CD14-positive monocyte (primary cell): ENCODE results near the gene CEL. TPM values are rescaled to one million over a fixed set of nuclear protein-coding genes. Genes with fewer than 3 reads are reported as not detected.

Source experiments
- DNase-seq, 3 donors: peaks; one replicate each; pipeline ENCODE4 v3.0.0-alpha.2; 2011 to 2022
- H2AFZ ChIP-seq: 2 replicates; pipeline ENCODE4 v1.6.0; 2012; ENCODE audit warnings: mild to moderate bottlenecking, low read depth, low read length, inconsistent platforms; ENCODE audit not compliant: insufficient read depth, poor library complexity, severe bottlenecking
- H3K27ac ChIP-seq, 2 donors: 1 replicate in 1 of 2; 2 replicates in 1 of 2; pipeline ENCODE4 v1.5.1; 2012 to 2013; ENCODE audit warnings: low read length in 2 of 2, control low read depth in 1 of 2, inconsistent platforms in 1 of 2, low read depth in 1 of 2, mild to moderate bottlenecking in 1 of 2
- H3K27me3 ChIP-seq, 2 donors: one replicate each; pipeline versions ENCODE4 v1.6.0 to v1.6.1; 2011 to 2013; ENCODE audit warnings: low read length in 2 of 2; ENCODE audit not compliant: control insufficient read depth in 2 of 2, insufficient read depth in 2 of 2
- H3K36me3 ChIP-seq, 2 donors: replicated peaks in 1 of 2; 1 replicate in 1 of 2; 2 replicates in 1 of 2; pipeline versions ENCODE4 v1.5.1 to v1.6.1; 2012 to 2013; ENCODE audit warnings: low read length in 2 of 2, control low read depth in 1 of 2, inconsistent platforms in 1 of 2, mild to moderate bottlenecking in 1 of 2; ENCODE audit not compliant: insufficient read depth in 2 of 2, control insufficient read depth in 1 of 2
- H3K4me1 ChIP-seq, 2 donors: 1 replicate in 1 of 2; 2 replicates in 1 of 2; pipeline versions ENCODE4 v1.5.1 to v1.6.1; 2012 to 2013; ENCODE audit warnings: low read length in 2 of 2, control low read depth in 1 of 2, inconsistent platforms in 1 of 2, mild to moderate bottlenecking in 1 of 2, moderate library complexity in 1 of 2; ENCODE audit not compliant: insufficient read depth in 2 of 2, control insufficient read depth in 1 of 2
- H3K4me2 ChIP-seq: replicated peaks from 2 replicates; pipeline ENCODE3; 2012; ENCODE audit warnings: low read length, moderate library complexity, mild to moderate bottlenecking; ENCODE audit not compliant: poor library complexity, severe bottlenecking; ENCODE audit errors: extremely low read depth
- H3K4me3 ChIP-seq, 3 experiments: fragments of 200-600 bp in 1 of 3; sonication (generic) in 1 of 3; replicated peaks in 1 of 3; 1 replicate in 2 of 3; 2 replicates in 1 of 3; pipeline ENCODE4 v1.5.1; 2011 to 2013; ENCODE audit warnings: low read length in 3 of 3, mild to moderate bottlenecking in 3 of 3, control low read depth in 2 of 3, low read depth in 2 of 3, inconsistent platforms in 1 of 3, moderate library complexity in 1 of 3
- H3K79me2 ChIP-seq: 2 replicates; pipeline ENCODE4 v1.6.0; 2012; ENCODE audit warnings: mild to moderate bottlenecking, control low read depth, inconsistent platforms, low read length, moderate library complexity; ENCODE audit not compliant: insufficient read depth
- H3K9ac ChIP-seq: 2 replicates; pipeline ENCODE4 v1.6.0; 2017; ENCODE audit warnings: low read length, mild to moderate bottlenecking; ENCODE audit not compliant: insufficient read depth, poor library complexity, severe bottlenecking
- H3K9me3 ChIP-seq, 2 donors: replicated peaks in 1 of 2; 1 replicate in 1 of 2; 2 replicates in 1 of 2; pipeline versions ENCODE4 v1.5.1 to v1.6.1; 2012 to 2013; ENCODE audit warnings: low read length in 2 of 2, control low read depth in 1 of 2; ENCODE audit not compliant: control insufficient read depth in 1 of 2, insufficient read depth in 1 of 2
- H4K20me1 ChIP-seq: 2 replicates; pipeline ENCODE4 v1.6.0; 2012; ENCODE audit warnings: mild to moderate bottlenecking, low read length, control low read depth, moderate library complexity; ENCODE audit not compliant: insufficient read depth
- H3K27ac Mint-ChIP-seq, 7 donors: one replicate each; pipeline ENCODE4 v1.8.0; 2020; ENCODE audit warnings: mild to moderate bottlenecking in 7 of 7, mixed read lengths in 7 of 7, moderate library complexity in 6 of 7, inconsistent platforms in 2 of 7
- H3K27me3 Mint-ChIP-seq, 3 donors: one replicate each; pipeline ENCODE4 v1.8.0; 2021 to 2022; ENCODE audit warnings: low read depth in 3 of 3, mild to moderate bottlenecking in 3 of 3, mixed read lengths in 3 of 3, moderate library complexity in 3 of 3, inconsistent platforms in 1 of 3
- H3K36me3 Mint-ChIP-seq, 2 donors: one replicate each; pipeline ENCODE4 v1.8.0; 2020; ENCODE audit warnings: mixed read lengths in 2 of 2, inconsistent platforms in 1 of 2, mild to moderate bottlenecking in 1 of 2
- H3K4me1 Mint-ChIP-seq: one replicate; pipeline ENCODE4 v1.8.0; 2020; ENCODE audit warnings: mild to moderate bottlenecking, mixed read lengths
- H3K4me3 Mint-ChIP-seq, 2 donors: one replicate each; pipeline ENCODE4 v1.8.0; 2020; ENCODE audit warnings: mild to moderate bottlenecking in 2 of 2, mixed read lengths in 2 of 2, moderate library complexity in 1 of 2
- H3K9me3 Mint-ChIP-seq, 7 donors: one replicate each; pipeline ENCODE4 v1.8.0; 2020 to 2022; ENCODE audit warnings: mixed read lengths in 7 of 7, mild to moderate bottlenecking in 6 of 7, moderate library complexity in 6 of 7, inconsistent platforms in 2 of 7
- CTCF ChIP-seq: fragments of 200-600 bp; IDR thresholded peaks from one replicate; pipeline ENCODE4 v1.8.0; 2022; ENCODE audit warnings: antibody characterized with exemption, mild to moderate bottlenecking
- WGBS: methylation state at CpG from one replicate; pipeline ENCODE4 v1.1.5; 2013; ENCODE audit warnings: missing lambda C conversion rate; ENCODE audit not compliant: insufficient coverage; 5-methylcytosine and 5-hydroxymethylcytosine counted together
- intact Hi-C, 2 donors: fragments of 100-400 bp; cut with micrococcal nuclease; formaldehyde crosslinking; loops; one replicate each; pipeline versions ENCODE4 v1.15.0 to v1.15.1; 2023
- polyA plus RNA-seq, 3 donors: library from polyadenylated mRNA; depleted of rRNA in 1 of 3; unstranded in 2 of 3; stranded (reverse) in 1 of 3; fragments of 300-500 nt in 2 of 3; fragments of >200 nt in 1 of 3; fragmentation: Illumina TruSeq in 2 of 3; gene quantifications; 1 replicate in 2 of 3; 2 replicates in 1 of 3; pipeline ENCODE4 v1.2.3, GENCODE V29; 2012 to 2021

The CEL gene
- polyA plus RNA-seq, 3 donors, result 0.24 TPM; not detected in 2

- intact Hi-C loops, result no loop called here
- Mint-ChIP-seq H3K27ac (no peak overlapping the region), H3K4me3 (no peak overlapping the region), H3K36me3 (peaks cover 4 to 5% of the 10 kb centered on the region in 2 donors), H3K9me3 (no peaks in the 10 kb centered on the region), H3K4me1 (peaks cover 23% of the 10 kb centered on the region), H3K27me3 (peaks cover 3 to 8% (median 8%) of the 10 kb centered on the region in 3 donors)
- Histone ChIP-seq H3K4me3 (no peak overlapping the region), H3K36me3 (no peaks in the 10 kb centered on the region), H3K4me1 (peaks cover 4 to 13% of the 10 kb centered on the region in 2 donors), H3K9me3 (no peaks in the 10 kb centered on the region), H3K9ac (no peak overlapping the region), H3K4me2 (no peak overlapping the region), H3K27ac (no peak overlapping the region), H3K27me3 (no peaks in the 10 kb centered on the region), H3K79me2 (no peaks in the 10 kb centered on the region), H4K20me1 (no peaks in the 10 kb centered on the region), H2AFZ (no peak overlapping the region)
- no peak for DNase-seq
- TF ChIP-seq CTCF, result no peak
- WGBS, result 91% methylated on average over 9 of the region's 14 CpGs
Measured at GRCh38 chr9:133063500-133064231, 1.9 kb downstream of the CEL start.

- H3K9me3 Mint-ChIP-seq, result no peaks in the 10 kb centered on the region
- Histone ChIP-seq H3K9ac (no peak overlapping the region), H3K79me2 (no peaks in the 10 kb centered on the region), H3K36me3 (no peaks in the 10 kb centered on the region), H3K4me3 (no peak overlapping the region), H4K20me1 (no peaks in the 10 kb centered on the region), H2AFZ (no peak overlapping the region), H3K27me3 (no peaks in the 10 kb centered on the region), H3K4me2 (no peak overlapping the region), H3K27ac (no peak overlapping the region), H3K4me1 (peaks cover 3 to 10% of the 10 kb centered on the region in 2 donors), H3K9me3 (no peaks in the 10 kb centered on the region)
- DNase-seq, result no peak
- H3K27ac Mint-ChIP-seq, result no peak overlapping the region
- no peak overlapping the region for H3K4me3 Mint-ChIP-seq
- WGBS, result 94% methylated on average over 22 of the region's 30 CpGs
- no peak for TF ChIP-seq CTCF
- peaks cover 2 to 8% (median 8%) of the 10 kb centered on the region in 3 donors for H3K27me3 Mint-ChIP-seq
- no peaks in the 10 kb centered on the region for H3K36me3 Mint-ChIP-seq
- intact Hi-C loops, result no loop called here
- peaks cover 15% of the 10 kb centered on the region for H3K4me1 Mint-ChIP-seq
Measured at GRCh38 chr9:133064241-133065069, 2.7 kb downstream of the CEL start.
